B cell (primary cell): Measurements from ENCODE around the gene TMEM247. TPM values are rescaled to one million over a fixed set of nuclear protein-coding genes. Genes with fewer than 3 reads are reported as not detected.
"Not testable (repeated sequence)": the region's sequence is repeated elsewhere in the genome, so short reads cannot be mapped to it uniquely, and the experiment has no call there.

Experiments used
- ATAC-seq: fragments of 200-7000 bp; cut with Tn5 transposase; one replicate; pipeline ENCODE4 v1.10.0; 2021; ENCODE audit warnings: low read depth, mild to moderate bottlenecking, moderate number of reproducible peaks, moderate library complexity
- CTCF ChIA-PET: fragments of 350-600 bp; sonication (Branson Sonifier 250); formaldehyde crosslinking; loops from one replicate; lab custom pipeline; 2021; ENCODE audit warnings: antibody characterized with exemption, inconsistent platforms; lab: Charles Lee
- POLR2A ChIA-PET: fragments of 350-600 bp; sonication (Branson Sonifier 250); formaldehyde crosslinking; loops from one replicate; lab custom pipeline; 2021; ENCODE audit warnings: antibody characterized with exemption; lab: Charles Lee
- DNase-seq: peaks from one replicate; pipeline ENCODE4 v3.0.0; 2013
- H2AFZ ChIP-seq: 2 replicates; pipeline ENCODE4 v1.6.1; 2012; ENCODE audit warnings: mild to moderate bottlenecking, low read depth, low read length; ENCODE audit not compliant: insufficient read depth, poor library complexity, severe bottlenecking
- H3K27ac ChIP-seq, 2 donors: 1 replicate in 1 of 2; 2 replicates in 1 of 2; pipeline ENCODE4 v1.5.1; 2012 to 2013; ENCODE audit warnings: low read length in 2 of 2, mild to moderate bottlenecking in 2 of 2, moderate library complexity in 1 of 2
- H3K27me3 ChIP-seq, 4 experiments: fragments of 200-600 bp in 1 of 4; sonication (generic) in 1 of 4; replicated peaks in 1 of 4; 1 replicate in 2 of 4; 2 replicates in 2 of 4; pipeline versions ENCODE4 v1.6.1 to v1.7.0; 2013 to 2016; ENCODE audit warnings: low read length in 3 of 4, mild to moderate bottlenecking in 2 of 4, mixed read lengths in 1 of 4, moderate library complexity in 1 of 4; ENCODE audit not compliant: insufficient read depth in 4 of 4, control insufficient read depth in 3 of 4; ENCODE audit errors: control extremely low read depth in 1 of 4
- H3K36me3 ChIP-seq, 2 experiments: replicated peaks in 1 of 2; 1 replicate in 1 of 2; 2 replicates in 1 of 2; pipeline versions ENCODE4 v1.6.1 to v1.7.1; 2013; ENCODE audit warnings: low read length in 1 of 2; ENCODE audit not compliant: insufficient read depth in 2 of 2, control insufficient read depth in 1 of 2; ENCODE audit errors: control extremely low read depth in 1 of 2, extremely low read depth in 1 of 2
- H3K4me1 ChIP-seq, 2 donors: fragments of 200-600 bp in 1 of 2; sonication (generic) in 1 of 2; 1 replicate in 1 of 2; 2 replicates in 1 of 2; pipeline versions ENCODE4 v1.5.1 to v1.6.1; 2013 to 2017; ENCODE audit warnings: low read length in 2 of 2; ENCODE audit not compliant: control insufficient read depth in 2 of 2, insufficient read depth in 2 of 2
- H3K4me2 ChIP-seq: replicated peaks from 2 replicates; pipeline ENCODE3; 2012; ENCODE audit warnings: mild to moderate bottlenecking, low read depth, low read length; ENCODE audit not compliant: poor library complexity, severe bottlenecking
- H3K4me3 ChIP-seq, 5 experiments: fragments of 200-600 bp in 1 of 5; sonication (generic) in 1 of 5; 1 replicate in 3 of 5; 2 replicates in 2 of 5; pipeline versions ENCODE4 v1.5.1 to v1.7.0; 2011 to 2016; ENCODE audit warnings: low read length in 4 of 5, mild to moderate bottlenecking in 4 of 5, low read depth in 2 of 5, control low read depth in 1 of 5, moderate library complexity in 1 of 5; ENCODE audit not compliant: insufficient read depth in 1 of 5; ENCODE audit errors: control extremely low read depth in 1 of 5, extremely low read depth in 1 of 5
- H3K79me2 ChIP-seq: fragments of 200-600 bp; sonication (generic); one replicate; pipeline ENCODE4 v1.6.0; 2016; ENCODE audit warnings: low read length; ENCODE audit not compliant: control insufficient read depth, insufficient read depth
- H3K9ac ChIP-seq: fragments of 200-600 bp; sonication (generic); 2 replicates; pipeline ENCODE4 v1.6.1; 2017; ENCODE audit warnings: mild to moderate bottlenecking, low read length, moderate library complexity
- H3K9me3 ChIP-seq, 3 donors: one replicate each; pipeline versions ENCODE4 v1.6.1 to v1.7.1; 2013; ENCODE audit warnings: low read length in 2 of 3; ENCODE audit not compliant: control insufficient read depth in 2 of 3, insufficient read depth in 1 of 3; ENCODE audit errors: control extremely low read depth in 1 of 3
- H4K20me1 ChIP-seq: 2 replicates; pipeline ENCODE4 v1.6.0; 2012; ENCODE audit warnings: mild to moderate bottlenecking, low read length; ENCODE audit not compliant: insufficient read depth, control insufficient read depth, poor library complexity, severe bottlenecking
- H3K27ac Mint-ChIP-seq: one replicate; pipeline ENCODE4 v1.8.0; 2021; ENCODE audit warnings: mixed read lengths
- H3K27me3 Mint-ChIP-seq: one replicate; pipeline ENCODE4 v1.8.0; 2021; ENCODE audit warnings: mixed read lengths
- H3K4me1 Mint-ChIP-seq: one replicate; pipeline ENCODE4 v1.8.0; 2021; ENCODE audit warnings: mixed read lengths
- H3K4me3 Mint-ChIP-seq: one replicate; pipeline ENCODE4 v1.8.0; 2021; ENCODE audit warnings: mixed read lengths
- H3K9me3 Mint-ChIP-seq: one replicate; pipeline ENCODE4 v1.8.0; 2022; ENCODE audit warnings: mixed read lengths; ENCODE audit not compliant: insufficient read depth
- CTCF ChIP-seq: fragments of 200-600 bp; IDR thresholded peaks from one replicate; pipeline ENCODE4 v1.8.0; 2022; ENCODE audit warnings: antibody characterized with exemption, mild to moderate bottlenecking
- EZH2 ChIP-seq: IDR thresholded peaks from 2 replicates; pipeline ENCODE4 v1.6.1; 2012; ENCODE audit warnings: borderline replicate concordance, low read depth, mild to moderate bottlenecking, moderate library complexity, low read length; ENCODE audit not compliant: insufficient read depth, poor library complexity, severe bottlenecking
- WGBS: methylation state at CpG from one replicate; pipeline ENCODE4 v1.1.5; 2013; ENCODE audit warnings: missing lambda C conversion rate; ENCODE audit not compliant: insufficient coverage; 5-methylcytosine and 5-hydroxymethylcytosine counted together
- intact Hi-C: fragments of 100-400 bp; cut with micrococcal nuclease; formaldehyde crosslinking; loops from one replicate; pipeline ENCODE4 v1.10.0; 2022
- polyA plus RNA-seq: library from polyadenylated mRNA; depleted of rRNA; stranded (reverse); fragments of >200 nt; gene quantifications from 2 replicates; pipeline ENCODE4 v1.2.3, GENCODE V29; 2012
- total RNA-seq, 2 donors: library from RNA; stranded (reverse); fragments of 120-200 nt in 1 of 2; gene quantifications; 1 replicate in 1 of 2; 2 replicates in 1 of 2; pipeline versions ENCODE4 v1.2.3 to v1.2.4, GENCODE V29; 2013 to 2022

The TMEM247 gene
- total and polyA plus RNA-seq, 2 donors (not counting 1 experiment from before 2014, with no cell fraction given): not detected

GRCh38 chr2:46471019-46471583, 8.3 kb upstream of the TMEM247 start:
- Histone ChIP-seq H3K36me3 (no peaks in the 10 kb centered on the region), H3K9me3 (no peaks in the 10 kb centered on the region), H3K27ac (no peak overlapping the region), H3K9ac (no peak overlapping the region), H2AFZ (no peak overlapping the region), H3K4me1 (peaks cover 4 to 7% of the 10 kb centered on the region in 2 donors), H3K79me2 (no peaks in the 10 kb centered on the region), H4K20me1 (no peaks in the 10 kb centered on the region), H3K4me2 (no peak overlapping the region), H3K4me3 (no peak overlapping the region), H3K27me3 (no peaks in the 10 kb centered on the region)
- no peaks in the 10 kb centered on the region for H3K27me3 Mint-ChIP-seq
- no peaks in the 10 kb centered on the region for H3K9me3 Mint-ChIP-seq
- ATAC-seq (no peak), DNase-seq (no peak)
- POLR2A ChIA-PET: no interaction called here
- intact Hi-C loops: no loop called here
- no peak overlapping the region for H3K4me3 Mint-ChIP-seq
- no peak for TF ChIP-seq EZH2
- TF ChIP-seq CTCF: no peak
- H3K27ac Mint-ChIP-seq: no peak overlapping the region
- WGBS: 90% methylated on average over 1 of the region's 5 CpGs
- CTCF ChIA-PET: interaction anchor here (0.5 to 2.7 kb wide), 6 partner anchors 10 to 1141 kb away, joined by 4 to 13 read pairs (median 6); no protein-coding TSS in a partner anchor
- peaks cover 9% of the 10 kb centered on the region for H3K4me1 Mint-ChIP-seq

- Histone ChIP-seq H3K4me1 (peaks cover 4 to 7% of the 10 kb centered on the region in 2 donors), H3K9me3 (no peaks in the 10 kb centered on the region), H3K27me3 (no peaks in the 10 kb centered on the region), H3K27ac (no peak overlapping the region), H2AFZ (no peak overlapping the region), H4K20me1 (no peaks in the 10 kb centered on the region), H3K4me3 (no peak overlapping the region), H3K4me2 (no peak overlapping the region), H3K36me3 (no peaks in the 10 kb centered on the region), H3K9ac (no peak overlapping the region), H3K79me2 (no peaks in the 10 kb centered on the region)
- DNase-seq (no peak), ATAC-seq (no peak)
- no peak for TF ChIP-seq CTCF
- TF ChIP-seq EZH2: no peak
- Mint-ChIP-seq H3K9me3 (no peaks in the 10 kb centered on the region), H3K4me3 (no peak overlapping the region), H3K4me1 (peaks cover 9% of the 10 kb centered on the region), H3K27ac (no peak overlapping the region), H3K27me3 (no peaks in the 10 kb centered on the region)
- WGBS: no CpG with 5 or more reads among the region's 1 CpG
- intact Hi-C loops: no loop called here
- CTCF ChIA-PET: interaction anchor here (2.2 to 2.7 kb wide), 2 partner anchors 10 to 178 kb away, joined by 12 to 13 read pairs; no protein-coding TSS in a partner anchor
- POLR2A ChIA-PET: no interaction called here
These were observed 7.7 kb upstream of the TMEM247 start for GRCh38 chr2:46471697-46472096.

GRCh38 chr2:46472165-46472564, 7.2 kb upstream of the TMEM247 start:
- H3K9ac ChIP-seq, intact Hi-C loops, H3K4me1 ChIP-seq, H3K36me3 ChIP-seq, ATAC-seq, H3K4me2 ChIP-seq, H3K9me3 ChIP-seq, H3K9me3 Mint-ChIP-seq, H3K27me3 ChIP-seq, H3K79me2 ChIP-seq, H3K27ac Mint-ChIP-seq, H3K27me3 Mint-ChIP-seq, POLR2A ChIA-PET, H3K4me3 Mint-ChIP-seq, H2AFZ ChIP-seq, H4K20me1 ChIP-seq, H3K4me3 ChIP-seq, DNase-seq, H3K4me1 Mint-ChIP-seq, H3K27ac ChIP-seq: not testable (repeated sequence)
- CTCF ChIA-PET: interaction anchor here (2.7 kb wide), 1 partner anchor 11 kb away, joined by 12 read pairs; no protein-coding TSS in a partner anchor
- WGBS: 100% methylated on average over 2 of the region's 5 CpGs
